Vagina (tissue), 2 donors: Measurements from ENCODE around the gene DHX57.

Experiments used
- POLR2A ChIP-seq, 2 donors: fragments of 450-650 bp; IDR thresholded peaks; one replicate each; pipeline ENCODE4 v1.6.1; 2017; ENCODE audit warnings: antibody characterized with exemption in 2 of 2, mild to moderate bottlenecking in 2 of 2, moderate library complexity in 2 of 2
- TF ChIP-seq, protein P1 (sequence below), 3 experiments: fragments of 450-650 bp in 2 of 3; fragments of 200-600 bp in 1 of 3; sonication (generic) in 1 of 3; IDR thresholded peaks; one replicate each; pipeline ENCODE4 v1.5.1; 2017 to 2019; ENCODE audit warnings: antibody characterized with exemption in 3 of 3, mild to moderate bottlenecking in 2 of 3, moderate library complexity in 2 of 3

- TF ChIP-seq, protein P1, sequence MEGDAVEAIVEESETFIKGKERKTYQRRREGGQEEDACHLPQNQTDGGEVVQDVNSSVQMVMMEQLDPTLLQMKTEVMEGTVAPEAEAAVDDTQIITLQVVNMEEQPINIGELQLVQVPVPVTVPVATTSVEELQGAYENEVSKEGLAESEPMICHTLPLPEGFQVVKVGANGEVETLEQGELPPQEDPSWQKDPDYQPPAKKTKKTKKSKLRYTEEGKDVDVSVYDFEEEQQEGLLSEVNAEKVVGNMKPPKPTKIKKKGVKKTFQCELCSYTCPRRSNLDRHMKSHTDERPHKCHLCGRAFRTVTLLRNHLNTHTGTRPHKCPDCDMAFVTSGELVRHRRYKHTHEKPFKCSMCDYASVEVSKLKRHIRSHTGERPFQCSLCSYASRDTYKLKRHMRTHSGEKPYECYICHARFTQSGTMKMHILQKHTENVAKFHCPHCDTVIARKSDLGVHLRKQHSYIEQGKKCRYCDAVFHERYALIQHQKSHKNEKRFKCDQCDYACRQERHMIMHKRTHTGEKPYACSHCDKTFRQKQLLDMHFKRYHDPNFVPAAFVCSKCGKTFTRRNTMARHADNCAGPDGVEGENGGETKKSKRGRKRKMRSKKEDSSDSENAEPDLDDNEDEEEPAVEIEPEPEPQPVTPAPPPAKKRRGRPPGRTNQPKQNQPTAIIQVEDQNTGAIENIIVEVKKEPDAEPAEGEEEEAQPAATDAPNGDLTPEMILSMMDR (IDR thresholded peaks at IDR 0.05): no peak
- no peak for TF ChIP-seq POLR2A (IDR thresholded peaks at IDR 0.05)
These were observed 47.2 kb upstream of the DHX57 start for GRCh38 chr2:38922902-38923301.
